WTC11 (cell line): ENCODE results near the gene USP47. TPM values are rescaled to one million over a fixed set of nuclear protein-coding genes. Genes with fewer than 3 reads are reported as not detected.

Experiments used
- ATAC-seq: fragments of 200-7000 bp; cut with Tn5 transposase; 2 replicates; pipeline ENCODE4 v1.10.0; 2021; ENCODE audit warnings: mild to moderate bottlenecking, moderate library complexity
- CTCF ChIA-PET: fragments of 300-600 bp; sonication (Branson Sonifier 250); formaldehyde crosslinking; loops from one replicate; lab custom pipeline; 2021; ENCODE audit warnings: antibody characterized with exemption; lab: Charles Lee
- POLR2A ChIA-PET: fragments of 350-600 bp; sonication (Branson Sonifier 250); formaldehyde crosslinking; loops from one replicate; lab custom pipeline; 2021; ENCODE audit warnings: antibody characterized with exemption; lab: Charles Lee
- DNase-seq: peaks from one replicate; pipeline ENCODE4 v3.0.0; 2021; ENCODE audit warnings: low spot score
- H3K27ac Mint-ChIP-seq: 2 replicates; pipeline ENCODE4 v1.8.0; 2021; ENCODE audit warnings: mixed read lengths
- H3K27me3 Mint-ChIP-seq: 2 replicates; pipeline ENCODE4 v1.8.0; 2021; ENCODE audit warnings: low read depth, mild to moderate bottlenecking, moderate library complexity, mixed read lengths
- H3K36me3 Mint-ChIP-seq: 2 replicates; pipeline ENCODE4 v1.8.0; 2021; ENCODE audit warnings: mixed read lengths
- H3K4me1 Mint-ChIP-seq: 2 replicates; pipeline ENCODE4 v1.8.0; 2022; ENCODE audit warnings: mixed read lengths
- H3K4me3 Mint-ChIP-seq: 2 replicates; pipeline ENCODE4 v1.8.0; 2021; ENCODE audit warnings: mild to moderate bottlenecking, moderate library complexity, mixed read lengths
- H3K9me3 Mint-ChIP-seq: 2 replicates; pipeline ENCODE4 v1.8.0; 2021; ENCODE audit warnings: mixed read lengths
- ELF4 ChIP-seq: sonication (generic); formaldehyde crosslinking; IDR thresholded peaks from 2 replicates; pipeline ENCODE4 v1.8.1; 2022; ENCODE audit warnings: low read depth, mild to moderate bottlenecking, moderate library complexity, missing genetic modification reagents
- ESRRA ChIP-seq: sonication (generic); formaldehyde crosslinking; IDR thresholded peaks from 2 replicates; pipeline ENCODE4 v1.8.1; 2022; ENCODE audit warnings: mild to moderate bottlenecking, missing genetic modification reagents, borderline replicate concordance
- ETV6 ChIP-seq: sonication (generic); formaldehyde crosslinking; IDR thresholded peaks from 2 replicates; pipeline ENCODE4 v1.8.1; 2022; ENCODE audit warnings: mild to moderate bottlenecking, missing genetic modification reagents
- FOXJ3 ChIP-seq: sonication (generic); formaldehyde crosslinking; IDR thresholded peaks from 2 replicates; pipeline ENCODE4 v1.9.0; 2021; ENCODE audit warnings: missing genetic modification reagents, mild to moderate bottlenecking, borderline replicate concordance
- JUN ChIP-seq: sonication (generic); formaldehyde crosslinking; IDR thresholded peaks from 2 replicates; pipeline ENCODE4 v1.8.0; 2023; ENCODE audit warnings: mild to moderate bottlenecking, missing genetic modification reagents
- MYBL2 ChIP-seq: sonication (generic); formaldehyde crosslinking; IDR thresholded peaks from 2 replicates; pipeline ENCODE4 v1.8.1; 2023; ENCODE audit warnings: mild to moderate bottlenecking, moderate library complexity, missing genetic modification reagents
- NFYB ChIP-seq: sonication (generic); formaldehyde crosslinking; conservative IDR thresholded peaks from 2 replicates; pipeline ENCODE4 v1.8.0; 2022; ENCODE audit warnings: low read depth, missing genetic modification reagents
- OVOL2 ChIP-seq: fragments of 250-450 bp; sonication (Bioruptor Pico); IDR thresholded peaks from 2 replicates; pipeline ENCODE4 v1.9.0; 2021; ENCODE audit warnings: mild to moderate bottlenecking, borderline replicate concordance
- SMAD3 ChIP-seq: sonication (generic); formaldehyde crosslinking; IDR thresholded peaks from 2 replicates; pipeline ENCODE4 v1.8.0; 2022; ENCODE audit warnings: missing genetic modification reagents, mild to moderate bottlenecking, borderline replicate concordance
- TEAD1 ChIP-seq: sonication (generic); formaldehyde crosslinking; IDR thresholded peaks from 2 replicates; pipeline ENCODE4 v1.8.0; 2022; ENCODE audit warnings: mild to moderate bottlenecking, missing genetic modification reagents
- ZNF263 ChIP-seq: sonication (generic); formaldehyde crosslinking; IDR thresholded peaks from 2 replicates; pipeline ENCODE4 v1.8.1; 2022; ENCODE audit warnings: low read depth, mild to moderate bottlenecking, moderate library complexity, missing genetic modification reagents
- total RNA-seq: library from RNA; stranded (reverse); gene quantifications from 3 replicates; pipeline ENCODE4 v1.2.3, GENCODE V29; 2021
- TF ChIP-seq, protein P1 (sequence below): sonication (generic); formaldehyde crosslinking; IDR thresholded peaks from 2 replicates; pipeline ENCODE4 v1.8.1; 2023; ENCODE audit warnings: mild to moderate bottlenecking, missing genetic modification reagents
- TF ChIP-seq, protein P2 (sequence below): sonication (generic); formaldehyde crosslinking; IDR thresholded peaks from 2 replicates; pipeline ENCODE4 v1.8.1; 2023; ENCODE audit warnings: mild to moderate bottlenecking, missing genetic modification reagents
- TF ChIP-seq, protein P3 (sequence below): sonication (generic); formaldehyde crosslinking; IDR thresholded peaks from 2 replicates; pipeline ENCODE4 v1.8.0; 2023; ENCODE audit warnings: missing genetic modification reagents
- TF ChIP-seq, protein P4 (sequence below): sonication (generic); formaldehyde crosslinking; IDR thresholded peaks from 2 replicates; pipeline ENCODE4 v1.8.0; 2022; ENCODE audit warnings: mild to moderate bottlenecking, missing genetic modification reagents
- TF ChIP-seq, protein P5 (sequence below): fragments of 250-450 bp; sonication (Bioruptor Pico); IDR thresholded peaks from 2 replicates; pipeline ENCODE4 v1.8.0; 2021; ENCODE audit warnings: mild to moderate bottlenecking

The USP47 gene
- total RNA-seq, 1 experiment from 2014 or later = 19.7 TPM

DNA sequence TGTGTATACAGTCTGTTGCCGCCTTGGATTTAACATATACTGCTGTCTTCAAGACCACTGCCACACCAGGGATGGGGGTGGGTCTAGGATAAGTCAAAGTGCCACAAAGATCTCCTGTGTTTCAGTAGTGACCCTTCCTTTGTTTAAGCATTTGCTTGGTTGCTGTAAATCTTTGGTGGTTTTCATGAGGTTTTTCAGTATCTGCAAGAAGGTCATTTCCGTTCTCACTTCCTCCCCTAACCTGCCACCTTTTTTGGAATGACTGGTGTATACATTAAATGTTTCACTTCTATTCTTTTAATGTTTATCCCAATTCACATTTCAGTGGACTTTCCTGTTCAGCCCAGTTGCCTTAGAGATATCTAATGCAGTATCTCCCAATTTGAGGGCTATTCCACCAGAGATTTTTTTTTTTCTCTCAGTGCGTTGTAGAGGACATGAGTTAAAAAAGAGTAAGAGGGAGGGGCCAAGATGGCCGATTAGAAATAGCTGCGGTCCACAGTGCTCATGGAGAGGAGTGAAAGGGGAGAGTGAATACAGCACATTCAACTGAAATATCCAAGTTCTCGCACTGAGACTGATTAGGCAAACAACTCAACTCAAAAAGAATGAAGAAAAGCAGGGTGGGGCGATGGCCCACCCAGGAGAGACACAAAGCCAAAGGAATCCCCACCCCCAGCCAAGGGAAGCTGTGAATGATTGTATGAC is 43.2 kb downstream of the USP47 start:
- TF ChIP-seq ZNF263 (CRISPR knock-in tag) (no peak), NFYB (CRISPR knock-in tag) (no peak)
- Mint-ChIP-seq H3K27me3 (no peaks in the 10 kb centered on the region), H3K36me3 (peaks cover 31% of the 10 kb centered on the region), H3K27ac (no peak overlapping the region), H3K4me3 (no peak overlapping the region), H3K9me3 (no peaks in the 10 kb centered on the region), H3K4me1 (0 out of 2 replicates have a peak, but pooled peaks cover 3% of the 10 kb centered on the region)
- ChIA-PET CTCF (no interaction called here), POLR2A (no interaction called here)
- DNase-seq = no peak
- no peak for ATAC-seq

DNA sequence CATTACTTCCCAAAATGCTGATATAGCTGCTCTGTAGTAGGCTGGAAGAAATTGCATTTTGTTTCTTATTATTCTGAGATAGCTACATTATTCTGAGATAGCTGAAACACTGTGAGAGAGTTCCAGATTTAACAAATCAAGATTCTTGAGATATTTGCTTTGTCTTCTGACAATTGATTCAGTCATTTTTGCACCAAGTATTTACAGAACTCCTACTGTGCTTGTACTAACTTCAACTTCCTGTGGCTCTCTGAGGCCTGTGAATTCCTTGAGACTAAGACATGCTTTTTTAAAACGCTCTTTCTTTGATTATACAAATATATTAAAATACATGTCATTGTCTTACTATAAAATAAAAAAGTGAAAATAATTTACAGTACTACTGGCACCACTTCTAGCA is 52.7 kb downstream of the USP47 start:
- DNase-seq (no peak), ATAC-seq (no peak)
- H3K36me3 Mint-ChIP-seq = 0 out of 2 replicates have a peak, but pooled peaks cover 7% of the 10 kb centered on the region
- TF ChIP-seq, protein P1, sequence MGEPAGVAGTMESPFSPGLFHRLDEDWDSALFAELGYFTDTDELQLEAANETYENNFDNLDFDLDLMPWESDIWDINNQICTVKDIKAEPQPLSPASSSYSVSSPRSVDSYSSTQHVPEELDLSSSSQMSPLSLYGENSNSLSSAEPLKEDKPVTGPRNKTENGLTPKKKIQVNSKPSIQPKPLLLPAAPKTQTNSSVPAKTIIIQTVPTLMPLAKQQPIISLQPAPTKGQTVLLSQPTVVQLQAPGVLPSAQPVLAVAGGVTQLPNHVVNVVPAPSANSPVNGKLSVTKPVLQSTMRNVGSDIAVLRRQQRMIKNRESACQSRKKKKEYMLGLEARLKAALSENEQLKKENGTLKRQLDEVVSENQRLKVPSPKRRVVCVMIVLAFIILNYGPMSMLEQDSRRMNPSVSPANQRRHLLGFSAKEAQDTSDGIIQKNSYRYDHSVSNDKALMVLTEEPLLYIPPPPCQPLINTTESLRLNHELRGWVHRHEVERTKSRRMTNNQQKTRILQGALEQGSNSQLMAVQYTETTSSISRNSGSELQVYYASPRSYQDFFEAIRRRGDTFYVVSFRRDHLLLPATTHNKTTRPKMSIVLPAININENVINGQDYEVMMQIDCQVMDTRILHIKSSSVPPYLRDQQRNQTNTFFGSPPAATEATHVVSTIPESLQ (CRISPR knock-in tag) = no peak
- TF ChIP-seq SMAD3 (CRISPR knock-in tag) = no peak
- TF ChIP-seq, protein P2, sequence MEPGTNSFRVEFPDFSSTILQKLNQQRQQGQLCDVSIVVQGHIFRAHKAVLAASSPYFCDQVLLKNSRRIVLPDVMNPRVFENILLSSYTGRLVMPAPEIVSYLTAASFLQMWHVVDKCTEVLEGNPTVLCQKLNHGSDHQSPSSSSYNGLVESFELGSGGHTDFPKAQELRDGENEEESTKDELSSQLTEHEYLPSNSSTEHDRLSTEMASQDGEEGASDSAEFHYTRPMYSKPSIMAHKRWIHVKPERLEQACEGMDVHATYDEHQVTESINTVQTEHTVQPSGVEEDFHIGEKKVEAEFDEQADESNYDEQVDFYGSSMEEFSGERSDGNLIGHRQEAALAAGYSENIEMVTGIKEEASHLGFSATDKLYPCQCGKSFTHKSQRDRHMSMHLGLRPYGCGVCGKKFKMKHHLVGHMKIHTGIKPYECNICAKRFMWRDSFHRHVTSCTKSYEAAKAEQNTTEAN (CRISPR knock-in tag) = no peak
- H3K27me3 Mint-ChIP-seq = no peaks in the 10 kb centered on the region
- POLR2A ChIA-PET = no interaction called here
- no peak overlapping the region for H3K4me3 Mint-ChIP-seq
- CTCF ChIA-PET = interaction anchor here (1.2 kb wide), 1 partner anchor 150 kb away, joined by 3 read pairs; no protein-coding TSS in a partner anchor
- no peak overlapping the region for H3K27ac Mint-ChIP-seq
- no peaks in the 10 kb centered on the region for H3K9me3 Mint-ChIP-seq
- peaks cover 4% of the 10 kb centered on the region for H3K4me1 Mint-ChIP-seq

DNA sequence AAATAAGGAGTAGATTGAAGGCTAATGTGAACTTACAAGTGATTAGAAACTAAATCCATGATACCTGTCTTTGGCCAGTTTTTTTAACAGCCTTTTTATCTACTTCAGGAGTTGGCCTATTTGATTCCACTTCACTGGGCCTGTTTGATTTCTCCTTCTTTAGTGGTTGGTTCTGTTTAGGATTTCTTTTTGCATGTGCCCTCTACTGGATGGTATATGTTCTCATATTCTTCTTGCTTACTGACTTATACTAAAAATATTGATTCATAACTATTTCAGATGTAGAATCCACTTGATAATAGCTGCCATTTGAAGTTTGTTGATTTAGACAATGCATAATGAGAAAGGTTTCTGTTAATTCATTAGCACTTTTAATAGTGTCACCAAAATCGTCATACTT is 53.9 kb downstream of the USP47 start:
- no peak for TF ChIP-seq ELF4 (CRISPR knock-in tag)
- no peak for TF ChIP-seq OVOL2 (CRISPR knock-in tag)
- no peak for TF ChIP-seq FOXJ3 (CRISPR knock-in tag)
- no peak for TF ChIP-seq ETV6 (CRISPR knock-in tag)
- TF ChIP-seq, protein P3, sequence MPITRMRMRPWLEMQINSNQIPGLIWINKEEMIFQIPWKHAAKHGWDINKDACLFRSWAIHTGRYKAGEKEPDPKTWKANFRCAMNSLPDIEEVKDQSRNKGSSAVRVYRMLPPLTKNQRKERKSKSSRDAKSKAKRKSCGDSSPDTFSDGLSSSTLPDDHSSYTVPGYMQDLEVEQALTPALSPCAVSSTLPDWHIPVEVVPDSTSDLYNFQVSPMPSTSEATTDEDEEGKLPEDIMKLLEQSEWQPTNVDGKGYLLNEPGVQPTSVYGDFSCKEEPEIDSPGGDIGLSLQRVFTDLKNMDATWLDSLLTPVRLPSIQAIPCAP (CRISPR knock-in tag) = no peak
- TF ChIP-seq TEAD1 (CRISPR knock-in tag) = no peak
- no peak for TF ChIP-seq MYBL2
- no peak for TF ChIP-seq JUN (CRISPR knock-in tag)
- TF ChIP-seq, protein P4, sequence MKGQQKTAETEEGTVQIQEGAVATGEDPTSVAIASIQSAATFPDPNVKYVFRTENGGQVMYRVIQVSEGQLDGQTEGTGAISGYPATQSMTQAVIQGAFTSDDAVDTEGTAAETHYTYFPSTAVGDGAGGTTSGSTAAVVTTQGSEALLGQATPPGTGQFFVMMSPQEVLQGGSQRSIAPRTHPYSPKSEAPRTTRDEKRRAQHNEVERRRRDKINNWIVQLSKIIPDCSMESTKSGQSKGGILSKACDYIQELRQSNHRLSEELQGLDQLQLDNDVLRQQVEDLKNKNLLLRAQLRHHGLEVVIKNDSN (CRISPR knock-in tag) = no peak
- no peak for TF ChIP-seq ESRRA (CRISPR knock-in tag)
- TF ChIP-seq, protein P5, sequence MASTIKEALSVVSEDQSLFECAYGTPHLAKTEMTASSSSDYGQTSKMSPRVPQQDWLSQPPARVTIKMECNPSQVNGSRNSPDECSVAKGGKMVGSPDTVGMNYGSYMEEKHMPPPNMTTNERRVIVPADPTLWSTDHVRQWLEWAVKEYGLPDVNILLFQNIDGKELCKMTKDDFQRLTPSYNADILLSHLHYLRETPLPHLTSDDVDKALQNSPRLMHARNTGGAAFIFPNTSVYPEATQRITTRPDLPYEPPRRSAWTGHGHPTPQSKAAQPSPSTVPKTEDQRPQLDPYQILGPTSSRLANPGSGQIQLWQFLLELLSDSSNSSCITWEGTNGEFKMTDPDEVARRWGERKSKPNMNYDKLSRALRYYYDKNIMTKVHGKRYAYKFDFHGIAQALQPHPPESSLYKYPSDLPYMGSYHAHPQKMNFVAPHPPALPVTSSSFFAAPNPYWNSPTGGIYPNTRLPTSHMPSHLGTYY (CRISPR knock-in tag) = no peak
- ChIA-PET CTCF (no interaction called here), POLR2A (interaction anchor here (0.5 kb wide), 1 partner anchor 448 kb away, joined by 4 read pairs; no protein-coding TSS in a partner anchor)
- Mint-ChIP-seq H3K9me3 (no peaks in the 10 kb centered on the region), H3K27me3 (no peaks in the 10 kb centered on the region), H3K36me3 (0 out of 2 replicates have a peak, but pooled peaks cover 7% of the 10 kb centered on the region), H3K27ac (no peak overlapping the region), H3K4me1 (peaks cover 4% of the 10 kb centered on the region), H3K4me3 (no peak overlapping the region)
- no peak for ATAC-seq
- no peak for DNase-seq
